H1 (cell line): Measurements from ENCODE around the gene CDRT15.
"Not testable (repeated sequence)": the region's sequence is repeated elsewhere in the genome, so short reads cannot be mapped to it uniquely, and the experiment has no call there.

Source experiments
- CREB1 ChIP-seq: IDR thresholded peaks from 2 replicates; pipeline ENCODE4 v1.6.1; 2012; ENCODE audit warnings: inconsistent platforms
- EP300 ChIP-seq, 2 experiments: IDR thresholded peaks; 1 replicate in 1 of 2; 2 replicates in 1 of 2; pipeline ENCODE4 v1.6.1; 2011 to 2012; ENCODE audit warnings: low read depth in 2 of 2, low read length in 2 of 2, mild to moderate bottlenecking in 2 of 2, borderline replicate concordance in 1 of 2, inconsistent platforms in 1 of 2, moderate library complexity in 1 of 2
- KDM1A ChIP-seq: fragments of 200-600, 300-600 bp; sonication (generic); IDR thresholded peaks from 2 replicates; pipeline ENCODE4 v1.7.1; 2016; ENCODE audit warnings: mild to moderate bottlenecking, low read length, borderline replicate concordance
- NRF1 ChIP-seq: IDR thresholded peaks from 2 replicates; pipeline ENCODE4 v1.6.1; 2011; ENCODE audit warnings: mild to moderate bottlenecking, low read depth, low read length, improper control_type of control experiment
- POLR2A ChIP-seq, 2 experiments: IDR thresholded peaks; 1 replicate in 1 of 2; 2 replicates in 1 of 2; pipeline ENCODE4 v1.6.1; 2011; ENCODE audit warnings: low read depth in 2 of 2, low read length in 2 of 2, mild to moderate bottlenecking in 2 of 2; ENCODE audit errors: control extremely low read depth in 1 of 2
- SRF ChIP-seq: IDR thresholded peaks from 2 replicates; pipeline ENCODE4 v1.6.1; 2011; ENCODE audit warnings: mild to moderate bottlenecking, low read depth, low read length, moderate library complexity
- TF ChIP-seq, protein P1 (sequence below), 3 experiments: IDR thresholded peaks; 1 replicate in 2 of 3; 2 replicates in 1 of 3; pipeline versions ENCODE4 v1.5.1 to v1.6.1; 2011; ENCODE audit warnings: low read length in 3 of 3, mild to moderate bottlenecking in 3 of 3, inconsistent platforms in 2 of 3, low read depth in 1 of 3, moderate library complexity in 1 of 3; ENCODE audit not compliant: insufficient read depth in 1 of 3; ENCODE audit errors: control extremely low read depth in 1 of 3
- TF ChIP-seq, protein P2 (sequence below): IDR thresholded peaks from 2 replicates; pipeline ENCODE4 v1.6.1; 2012; ENCODE audit warnings: inconsistent platforms

- TF ChIP-seq, protein P1, sequence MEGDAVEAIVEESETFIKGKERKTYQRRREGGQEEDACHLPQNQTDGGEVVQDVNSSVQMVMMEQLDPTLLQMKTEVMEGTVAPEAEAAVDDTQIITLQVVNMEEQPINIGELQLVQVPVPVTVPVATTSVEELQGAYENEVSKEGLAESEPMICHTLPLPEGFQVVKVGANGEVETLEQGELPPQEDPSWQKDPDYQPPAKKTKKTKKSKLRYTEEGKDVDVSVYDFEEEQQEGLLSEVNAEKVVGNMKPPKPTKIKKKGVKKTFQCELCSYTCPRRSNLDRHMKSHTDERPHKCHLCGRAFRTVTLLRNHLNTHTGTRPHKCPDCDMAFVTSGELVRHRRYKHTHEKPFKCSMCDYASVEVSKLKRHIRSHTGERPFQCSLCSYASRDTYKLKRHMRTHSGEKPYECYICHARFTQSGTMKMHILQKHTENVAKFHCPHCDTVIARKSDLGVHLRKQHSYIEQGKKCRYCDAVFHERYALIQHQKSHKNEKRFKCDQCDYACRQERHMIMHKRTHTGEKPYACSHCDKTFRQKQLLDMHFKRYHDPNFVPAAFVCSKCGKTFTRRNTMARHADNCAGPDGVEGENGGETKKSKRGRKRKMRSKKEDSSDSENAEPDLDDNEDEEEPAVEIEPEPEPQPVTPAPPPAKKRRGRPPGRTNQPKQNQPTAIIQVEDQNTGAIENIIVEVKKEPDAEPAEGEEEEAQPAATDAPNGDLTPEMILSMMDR (IDR thresholded peaks at IDR 0.05; ENCODE audit: control extremely low read depth in 1 of 3, insufficient read depth in 1 of 3, low read depth in 1 of 3, low read length in 3 of 3), result not testable (repeated sequence)
- not testable (repeated sequence) for TF ChIP-seq CREB1; POLR2A (IDR thresholded peaks at IDR 0.05; ENCODE audit: control extremely low read depth in 1 of 2, low read depth in 2 of 2, low read length in 2 of 2); NRF1; KDM1A; EP300 (IDR thresholded peaks at IDR 0.05; ENCODE audit: borderline replicate concordance in 1 of 2, low read depth in 2 of 2, low read length in 2 of 2); SRF
- TF ChIP-seq, protein P2, sequence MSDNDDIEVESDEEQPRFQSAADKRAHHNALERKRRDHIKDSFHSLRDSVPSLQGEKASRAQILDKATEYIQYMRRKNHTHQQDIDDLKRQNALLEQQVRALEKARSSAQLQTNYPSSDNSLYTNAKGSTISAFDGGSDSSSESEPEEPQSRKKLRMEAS, result not testable (repeated sequence)
These were observed 44.6 kb downstream of the CDRT15 start for GRCh38 chr17:14192039-14192438.
